Left colon (tissue), 2 donors: ENCODE data around the gene ASMTL. TPM values are rescaled to one million over a fixed set of nuclear protein-coding genes. Genes with fewer than 3 reads are reported as not detected.

Experiments
- total RNA-seq, 2 donors: library from RNA; stranded (reverse); fragmentation: NEBNext Ultra II Directional; extraction: Animal tissue kit (Norgen Biotek cat#: 25700); gene quantifications; one replicate each; pipeline ENCODE4 v1.2.1, GENCODE V29; 2021
- donor health status: DM: no; HTN: no; CAD: no.
- donor health status: DM: yes; HTN: yes; CAD: no.

Gene ASMTL
- total RNA-seq, 2 donors from 2014 or later = 14.6 to 19.9 TPM

Other genes starting within 250 kb of the ASMTL start
- gene CRLF2, start 240.3 kb downstream of the ASMTL start, total RNA-seq = under 1 TPM; 0.18 to 0.28 TPM
- gene CSF2RA, start 184.1 kb downstream of the ASMTL start, total RNA-seq = 1 to 10 TPM; 1.6 to 4.8 TPM
- 1 to 10 TPM; 3.9 to 9.4 TPM for gene IL3RA, start 116.1 kb downstream of the ASMTL start, total RNA-seq
- 100 to 1,000 TPM; 452 to 482 TPM for gene SLC25A6, start 60.8 kb downstream of the ASMTL start, total RNA-seq
- 1 to 10 TPM in 1 of 2 donors, under 1 TPM in 1; 0.43 to 2.1 TPM for gene P2RY8, start 84.3 kb upstream of the ASMTL start, total RNA-seq
- 10 to 100 TPM; 37.3 to 39.0 TPM for gene AKAP17A, start 138.7 kb upstream of the ASMTL start, total RNA-seq
- not detected for gene ASMT, start 162.2 kb upstream of the ASMTL start, total RNA-seq